Stimulated activated naive CD8-positive, alpha-beta T cell treated with anti-CD3 and anti-CD28 coated beads, Interleukin-15, Interleukin-2, amounts not matched to agents 100 U/mL and 50 U/mL, for 24 hours (primary cell): ENCODE data around the gene ALPK1.
"Not testable (repeated sequence)": the region's sequence is repeated elsewhere in the genome, so short reads cannot be mapped to it uniquely, and the experiment has no call there.

Experiments
- ATAC-seq: fragments of 150-1000 bp; cut with Tn5 transposase; one replicate; pipeline ENCODE4 v1.10.0; 2021
- DNase-seq: peaks from one replicate; pipeline ENCODE4 v3.0.0; 2021

Gene ALPK1

DNA sequence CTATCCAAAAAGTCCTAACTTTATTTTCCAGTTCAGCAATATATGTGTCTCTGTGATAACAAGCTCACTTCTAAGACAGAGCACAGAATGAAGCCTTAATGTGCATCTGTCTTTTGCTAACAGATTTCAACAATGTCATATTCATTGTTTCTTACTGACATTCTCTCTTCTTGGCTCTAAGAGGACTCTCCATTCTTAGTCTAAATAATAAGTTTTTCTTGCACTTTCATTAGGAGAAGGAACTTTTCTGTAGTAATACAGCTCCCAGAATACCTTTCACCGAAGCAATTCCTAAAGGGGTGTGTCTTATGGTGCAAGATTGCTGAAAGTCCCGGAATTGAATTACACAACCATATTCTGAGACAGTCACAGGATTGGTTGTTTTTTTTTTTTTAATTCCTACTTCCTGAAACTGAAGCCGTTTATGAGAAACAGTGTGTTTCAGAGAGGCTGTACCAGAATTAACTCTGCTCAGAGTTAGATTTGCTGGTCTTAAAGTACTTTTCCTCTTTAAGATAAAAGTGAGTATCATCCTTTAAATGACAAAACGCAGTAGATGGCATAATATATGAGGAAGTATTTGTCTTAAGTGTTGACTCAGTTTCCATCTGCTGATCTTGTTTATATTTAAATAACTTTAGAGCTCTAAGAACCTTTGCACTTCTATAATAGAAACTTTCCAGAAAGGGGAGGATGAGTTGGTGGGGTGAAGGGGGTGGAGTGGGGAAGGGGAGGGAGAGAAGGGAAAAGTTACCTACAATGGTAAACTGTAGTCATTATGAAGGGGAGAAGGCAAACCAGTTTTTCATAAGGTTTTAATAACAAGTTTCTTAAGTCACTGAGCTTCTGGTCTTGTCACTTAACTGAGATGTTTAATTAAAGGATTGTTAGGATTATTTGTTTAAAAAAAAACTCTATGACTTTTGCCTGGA, at the start of gene ALPK1:
TSS of gene ALPK1 (plus strand) at position 421 of the 932 bp plus-strand sequence.
- DNase-seq, result no peak
- peak; percentile 87 for ATAC-seq

DNA sequence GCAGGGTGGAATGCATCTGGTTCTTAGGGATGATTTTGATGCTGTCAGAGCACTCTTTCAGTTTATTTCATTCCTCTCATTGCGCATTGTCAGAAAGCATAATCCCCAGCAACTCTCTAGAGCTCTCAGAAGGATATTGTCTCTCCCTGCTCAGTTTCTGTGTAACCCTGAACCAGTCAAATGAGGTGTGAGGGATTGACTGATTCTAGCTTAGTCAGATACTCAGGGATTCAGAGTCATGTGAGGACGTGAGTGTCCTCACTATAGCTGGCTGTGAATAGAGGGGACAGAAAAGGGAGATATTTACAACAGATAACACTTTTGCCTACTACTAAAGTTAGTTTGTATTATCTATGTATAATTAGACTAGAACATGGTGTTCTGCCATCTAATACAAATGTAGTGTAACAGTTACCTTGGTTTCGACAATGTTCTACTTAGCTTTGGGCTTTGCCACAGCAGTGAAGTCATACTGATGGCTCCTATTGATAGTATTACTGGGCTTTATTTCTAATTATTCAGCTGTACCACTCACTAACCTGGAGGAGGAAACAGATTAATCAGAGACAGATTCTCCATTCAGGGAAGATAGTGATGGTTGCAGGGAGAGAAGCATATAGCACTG, 46.0 kb upstream of the ALPK1 start:
- no peak for DNase-seq

DNA sequence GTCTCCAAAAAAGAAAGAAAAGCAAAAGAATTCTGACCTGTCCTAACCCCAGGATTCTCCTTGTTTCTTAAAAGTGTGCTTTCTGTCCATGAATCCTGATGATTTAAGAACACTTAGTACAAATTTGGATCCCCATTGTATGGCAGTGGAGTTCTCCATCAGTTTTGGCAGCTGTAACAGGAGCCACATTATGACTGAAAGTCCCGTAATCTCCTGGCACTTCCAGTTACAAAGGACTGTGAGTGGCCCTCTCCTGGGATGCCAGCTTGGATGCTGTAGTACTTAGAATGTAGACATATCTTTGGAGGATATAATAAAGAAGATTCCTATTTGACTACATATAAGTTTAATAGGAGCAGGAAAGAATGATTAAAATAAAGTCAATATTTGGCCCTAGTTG, 44.9 kb upstream of the ALPK1 start:
- no peak for DNase-seq
- ATAC-seq, result no peak

More for the DNA sequence above, 46.0 kb upstream of the ALPK1 start:
- peak; percentile 43 for ATAC-seq

DNA sequence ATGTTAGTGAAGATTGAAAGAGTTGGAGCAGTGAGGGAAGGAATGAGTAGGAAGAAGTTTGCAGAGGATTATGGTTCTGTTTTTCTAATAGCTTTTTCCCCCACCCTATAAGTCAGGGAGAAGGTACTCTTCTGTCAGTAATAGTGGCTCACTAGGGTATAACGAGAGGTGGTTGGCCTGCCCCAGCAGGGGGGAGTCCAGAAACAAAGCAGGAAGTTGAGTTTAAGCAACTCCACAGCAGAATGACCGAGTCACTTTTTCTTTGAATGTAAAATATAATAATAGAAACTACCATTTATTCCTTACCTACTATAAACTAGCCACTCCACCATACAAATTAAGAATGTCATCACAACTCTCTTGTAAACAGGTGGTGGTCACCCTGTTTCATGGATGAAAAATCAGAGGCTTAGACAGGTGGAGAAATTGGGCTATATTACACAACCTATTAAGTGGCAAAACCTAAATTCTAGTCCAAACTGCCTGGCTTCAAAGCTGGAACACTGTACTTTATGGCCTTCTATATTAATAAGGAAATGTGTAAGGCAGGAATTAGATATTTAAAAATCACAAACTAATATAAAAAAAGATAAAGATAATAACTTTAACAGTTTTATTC, 43.7 kb upstream of the ALPK1 start:
- peak; percentile 69 for ATAC-seq
- DNase-seq, result no peak

DNA sequence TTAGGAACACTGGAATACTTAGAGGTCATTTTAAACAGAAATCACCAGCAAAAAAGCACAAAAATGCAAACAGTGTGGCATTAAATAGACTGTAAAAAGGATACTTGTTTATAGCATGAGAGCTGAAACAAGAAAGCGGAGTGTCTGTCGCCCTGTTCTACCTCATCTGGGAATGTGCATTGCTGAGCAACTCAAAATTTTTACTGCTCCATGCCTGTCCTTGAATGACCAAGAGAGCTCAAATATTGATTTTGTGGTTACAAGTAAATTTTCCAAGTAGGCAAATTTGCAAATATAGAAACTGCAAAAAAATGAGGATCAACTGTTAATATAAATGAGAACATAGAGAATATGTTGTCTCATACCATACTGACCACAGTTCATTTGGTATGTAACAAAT, 40.1 kb upstream of the ALPK1 start:
- DNase-seq (no peak), ATAC-seq (no peak)

DNA sequence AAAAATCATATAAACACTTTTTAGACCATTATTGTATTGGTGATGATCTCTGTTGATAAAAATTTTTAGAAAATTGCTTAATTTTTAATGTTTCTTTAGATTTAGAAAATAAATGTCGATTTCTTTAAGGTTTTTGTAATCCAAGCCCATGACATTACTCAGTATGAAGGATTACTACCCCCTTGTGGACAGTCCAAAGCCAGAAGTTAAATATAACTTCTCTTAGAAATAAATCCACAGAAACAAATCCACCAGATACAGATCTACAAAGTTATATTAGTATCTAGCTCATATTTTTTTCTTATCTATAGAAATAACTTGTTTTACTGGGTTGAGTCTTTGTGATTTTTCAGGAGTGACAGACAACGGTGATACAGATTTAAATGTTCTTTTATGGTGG, 30.3 kb upstream of the ALPK1 start:
- ATAC-seq, result no peak
- no peak for DNase-seq

DNA sequence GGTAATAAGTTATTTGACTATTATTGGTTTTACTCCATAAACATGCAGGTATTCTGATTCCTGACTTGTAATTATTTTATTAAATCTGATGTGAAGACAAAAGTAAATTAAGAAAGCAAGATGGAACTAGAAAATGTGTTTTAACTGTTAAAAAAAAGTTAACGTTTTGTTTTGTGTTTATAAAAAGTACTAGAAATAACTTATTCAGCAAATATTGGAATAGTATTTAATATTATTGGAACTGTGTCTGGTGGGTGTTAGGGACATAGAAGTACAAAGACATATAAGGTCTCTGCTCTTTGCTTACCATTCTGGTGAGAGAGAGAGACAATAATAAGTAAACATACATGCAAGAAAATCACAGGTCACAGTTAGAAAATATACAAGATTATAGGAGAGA, 27.1 kb upstream of the ALPK1 start:
- no peak for ATAC-seq
- no peak for DNase-seq

DNA sequence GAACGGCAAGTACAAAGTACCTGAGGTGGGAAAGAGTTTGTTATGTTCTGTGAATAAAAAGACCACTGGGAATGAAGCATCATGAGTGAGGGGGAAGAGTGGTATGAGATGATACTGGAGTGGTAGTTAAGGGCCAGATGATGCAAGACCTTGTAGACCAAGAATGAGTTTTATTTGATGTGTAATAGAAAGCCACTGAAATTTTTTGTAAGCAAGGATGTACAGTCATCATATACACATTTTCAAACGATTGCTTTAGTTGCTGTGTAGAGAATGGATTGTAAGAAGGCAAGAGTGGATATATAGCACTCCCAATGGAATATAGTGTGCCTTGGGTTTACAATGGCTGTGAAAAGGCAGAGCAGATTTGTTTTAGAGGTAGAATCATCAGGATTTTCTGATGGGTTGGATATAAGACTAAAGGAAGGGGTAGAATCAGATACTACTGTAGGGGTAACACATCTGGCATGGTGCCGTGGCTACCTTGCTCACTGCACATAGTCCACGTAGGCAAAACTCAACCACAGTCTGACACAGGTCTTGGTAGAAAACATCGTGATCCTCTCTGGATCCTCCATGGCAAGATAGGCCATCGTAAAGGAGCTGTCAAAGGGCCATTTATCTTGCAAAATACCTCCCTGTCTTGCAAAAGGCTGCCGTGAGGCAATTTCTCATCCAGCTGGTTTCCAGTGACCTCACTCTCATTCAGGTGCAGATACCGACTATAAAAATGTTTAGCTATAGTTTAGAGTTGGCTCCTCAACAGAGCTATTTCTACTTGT, 26.3 kb upstream of the ALPK1 start:
- ATAC-seq (peak; percentile 17), DNase-seq (no peak)

DNA sequence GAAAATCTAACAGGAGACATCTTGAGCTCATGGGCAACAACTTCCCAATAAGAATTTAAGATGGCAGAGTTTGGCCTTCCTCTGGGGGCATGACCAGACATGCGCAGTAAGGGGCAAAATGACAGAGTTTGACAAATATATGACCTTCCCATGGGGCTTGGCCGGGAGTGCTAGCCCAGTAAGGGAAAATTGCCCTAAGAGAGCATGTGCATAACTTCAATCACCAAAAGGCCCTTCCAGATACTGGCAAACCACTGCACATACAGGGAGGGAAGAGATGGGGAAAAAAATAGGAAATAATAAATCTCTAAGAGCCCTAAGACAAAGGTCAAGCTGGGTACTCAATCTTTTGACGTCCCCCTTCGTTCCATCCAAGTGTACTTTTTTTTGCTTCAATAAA, 24.9 kb upstream of the ALPK1 start:
- ATAC-seq (no peak), DNase-seq (no peak)

DNA sequence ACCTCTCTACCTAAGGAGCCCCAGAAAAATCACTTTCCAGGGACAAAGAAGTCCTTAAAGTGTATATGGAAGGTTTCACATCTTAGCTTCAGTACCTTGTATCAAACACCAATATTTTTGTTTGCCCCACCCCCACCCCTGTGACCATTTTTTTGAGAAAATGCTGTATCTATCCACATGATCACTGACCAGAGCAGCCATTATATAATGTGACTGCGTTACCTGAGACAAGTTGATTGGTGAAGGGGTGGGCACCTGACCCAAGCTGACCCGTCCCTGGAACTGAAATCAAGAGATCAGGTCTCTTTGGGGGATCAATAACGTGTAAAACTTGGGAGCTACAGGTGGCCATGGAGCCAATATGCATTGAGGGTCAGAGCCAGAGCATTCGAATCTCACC, 22.2 kb upstream of the ALPK1 start:
- no peak for ATAC-seq
- DNase-seq, result no peak

DNA sequence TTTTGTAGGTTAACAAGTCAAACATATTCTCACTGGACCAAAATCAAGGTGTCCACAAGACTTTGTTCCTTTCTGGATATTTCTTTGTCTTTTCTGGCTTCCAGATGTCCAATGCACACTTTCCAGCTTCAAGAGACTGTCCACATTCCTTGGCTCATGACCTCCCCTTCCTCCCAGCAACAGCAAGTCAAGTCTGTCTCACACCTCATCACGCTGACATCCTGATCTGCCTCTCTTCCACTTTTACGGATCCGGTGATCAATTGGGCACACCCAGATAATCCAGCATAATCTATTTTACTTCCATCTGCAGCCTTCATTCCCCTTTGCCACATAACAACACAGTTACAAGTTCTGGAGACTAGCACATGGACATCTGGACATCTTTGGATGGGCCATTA, 21.1 kb upstream of the ALPK1 start:
- ATAC-seq (no peak), DNase-seq (no peak)

DNA sequence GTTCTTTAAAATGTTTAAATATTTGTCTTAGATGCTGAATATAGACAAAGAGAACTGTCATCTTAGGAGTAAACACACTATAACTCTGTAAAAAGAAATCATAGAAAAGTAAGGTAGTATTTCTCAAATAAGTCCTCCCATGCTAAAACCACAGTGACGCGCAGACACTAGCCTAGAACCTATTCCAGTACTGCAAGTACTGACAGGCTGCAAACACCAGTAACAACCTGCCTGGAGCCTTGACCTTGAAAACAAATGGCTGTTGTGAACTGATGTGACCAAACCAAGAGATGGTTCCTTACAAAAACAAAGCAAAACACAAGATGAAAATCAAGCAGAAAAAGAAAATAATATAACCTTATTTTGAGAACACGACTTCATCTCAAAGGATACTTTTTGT, 19.9 kb upstream of the ALPK1 start:
- DNase-seq (no peak), ATAC-seq (no peak)

DNA sequence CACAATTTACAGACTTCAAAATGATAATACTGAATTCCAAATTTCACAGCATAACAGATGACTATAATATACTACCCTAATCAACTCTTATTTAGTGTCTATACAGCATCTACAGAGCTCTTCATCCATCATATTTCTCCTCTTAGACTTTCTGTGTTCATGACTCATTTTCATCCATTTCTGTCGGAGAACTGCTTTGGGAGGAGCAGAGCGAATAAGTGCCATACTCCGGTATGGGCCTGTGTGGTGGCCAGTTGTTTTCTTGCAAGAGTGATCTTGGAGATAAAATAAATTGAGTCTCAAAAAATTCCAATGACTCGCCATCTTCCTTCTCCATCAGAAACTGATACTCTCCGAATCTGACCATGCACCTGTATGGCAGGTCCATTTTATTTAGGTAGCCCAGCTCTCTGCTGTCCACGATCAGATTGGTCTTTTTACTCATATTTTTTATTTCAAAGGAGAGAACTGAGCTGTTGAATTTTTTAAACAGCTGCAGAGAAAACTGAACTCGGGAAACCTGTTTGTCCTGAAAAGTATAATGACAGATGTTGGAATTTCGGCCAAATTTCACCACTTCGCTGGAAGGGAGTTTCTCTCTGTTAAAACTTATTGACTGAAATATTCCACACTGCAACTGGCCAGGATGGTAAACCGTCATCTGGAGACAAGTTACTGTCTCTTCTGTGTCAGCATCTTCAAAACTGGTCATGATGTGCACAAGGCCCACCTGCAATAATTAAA, 19.3 kb upstream of the ALPK1 start:
- ATAC-seq (no peak), DNase-seq (no peak)

DNA sequence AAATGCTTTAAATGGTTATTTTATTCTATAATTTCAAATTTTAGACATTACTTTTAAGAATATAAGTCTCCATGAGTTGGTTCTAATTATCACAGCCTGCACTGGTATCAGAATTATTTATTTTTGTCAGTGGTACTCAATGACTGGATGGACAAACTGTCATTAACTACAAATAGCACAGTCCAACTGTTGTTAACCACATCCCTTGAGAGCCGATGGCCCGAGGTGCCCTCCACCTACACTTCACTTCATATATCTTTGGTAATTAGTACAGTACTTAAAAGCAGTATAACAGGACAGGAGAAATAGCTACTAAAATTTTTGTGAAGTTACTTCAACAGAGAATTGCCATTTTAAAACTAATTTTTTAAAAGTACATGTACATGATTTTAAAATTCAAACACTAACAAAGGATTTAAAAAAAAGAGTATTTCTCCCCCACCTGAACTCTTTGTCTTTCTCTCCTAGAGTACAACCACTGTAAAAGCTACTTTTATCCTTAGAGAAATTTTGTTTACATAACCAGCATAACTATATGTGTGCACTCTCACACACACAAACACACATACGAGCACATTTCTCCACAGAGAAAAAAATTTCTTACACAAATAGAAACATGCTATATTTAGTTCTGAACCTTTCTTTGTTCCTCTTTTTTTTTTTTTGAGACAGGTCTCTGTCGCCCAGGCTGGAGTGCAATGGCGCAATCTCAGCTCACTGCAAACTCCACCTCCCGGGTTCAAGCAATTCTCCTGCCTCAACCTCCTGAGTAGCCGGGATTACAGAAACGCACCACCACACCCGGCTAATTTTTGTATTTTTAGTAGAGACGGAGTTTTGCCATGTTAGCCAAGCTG, 17.9 kb upstream of the ALPK1 start:
- no peak for DNase-seq
- no peak for ATAC-seq

DNA sequence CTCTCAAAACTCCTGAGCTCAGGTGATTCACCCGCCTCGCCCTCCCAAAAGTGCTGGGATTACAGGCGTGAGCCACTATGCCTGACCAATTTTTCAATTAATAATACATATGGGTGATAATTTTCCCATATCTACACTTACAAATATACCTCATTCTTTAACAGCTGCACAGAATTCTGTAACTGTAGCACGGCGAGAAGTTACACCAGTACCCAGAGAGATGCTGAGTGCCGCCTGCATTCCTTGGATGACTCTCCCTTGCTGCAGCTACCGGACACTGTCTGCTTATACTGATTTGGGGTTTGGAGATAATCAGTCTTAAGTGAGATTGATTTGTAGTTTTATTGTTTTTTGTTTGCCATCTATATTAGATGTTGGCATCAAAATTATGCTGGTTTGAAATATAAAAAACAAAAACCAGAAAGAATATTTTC, 17.3 kb upstream of the ALPK1 start:
- DNase-seq, result no peak
- ATAC-seq, result no peak

DNA sequence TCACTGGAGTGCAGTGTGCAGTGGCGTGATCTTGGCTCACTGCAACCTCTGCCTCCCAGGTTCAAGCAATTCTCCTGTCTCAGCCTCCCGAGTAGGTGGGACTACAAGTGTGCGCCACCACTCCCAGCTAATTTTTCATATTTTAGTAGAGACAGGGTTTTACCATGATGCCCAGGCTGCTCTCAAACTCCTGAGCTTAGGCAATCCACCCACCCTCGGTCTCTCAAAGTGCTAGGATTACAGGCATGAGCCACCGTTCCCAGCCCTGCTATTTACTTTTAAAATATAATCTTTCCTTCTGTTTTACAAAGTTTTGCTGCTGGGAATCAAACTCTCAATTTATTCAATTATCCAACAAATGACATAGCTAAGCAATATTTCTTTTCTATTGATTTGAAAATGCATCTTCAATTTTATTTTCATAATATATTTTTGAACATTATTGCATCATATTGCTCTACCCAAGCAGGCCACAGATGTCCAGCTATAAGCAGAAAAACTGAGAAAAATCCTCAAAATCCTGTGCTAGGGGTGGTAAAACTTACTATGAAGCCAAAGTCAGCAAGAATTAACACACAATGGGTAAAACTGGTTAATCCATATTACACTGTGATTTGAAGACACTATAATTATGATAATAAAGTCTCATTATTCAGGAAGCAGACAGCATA, 16.6 kb upstream of the ALPK1 start:
- DNase-seq, result no peak

DNA sequence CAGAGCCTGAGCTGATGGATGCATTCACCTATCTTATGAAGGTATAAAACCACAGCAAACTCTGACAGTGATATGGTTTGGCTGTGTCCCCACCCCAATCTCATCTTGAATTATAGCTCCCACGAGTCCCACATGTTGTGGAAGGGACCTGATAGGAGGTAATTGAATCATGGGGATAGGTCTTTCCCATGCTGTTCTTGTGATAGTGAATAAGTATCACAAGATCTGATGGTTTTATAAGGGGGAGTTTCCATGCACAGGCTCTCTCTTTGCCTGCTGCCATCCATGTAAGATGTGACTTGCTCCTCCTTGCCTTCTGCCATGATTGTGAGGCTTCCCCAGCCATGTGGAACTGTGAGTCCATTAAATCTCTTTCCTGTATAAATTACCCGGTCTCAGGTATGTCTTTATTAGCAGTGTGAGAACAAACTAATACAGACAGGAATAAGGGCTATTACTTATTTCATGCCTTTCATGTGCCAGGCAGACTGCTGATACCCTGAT, 15.2 kb upstream of the ALPK1 start:
- ATAC-seq, DNase-seq: not testable (repeated sequence)

More for the DNA sequence above, 16.6 kb upstream of the ALPK1 start:
- ATAC-seq, result no peak

DNA sequence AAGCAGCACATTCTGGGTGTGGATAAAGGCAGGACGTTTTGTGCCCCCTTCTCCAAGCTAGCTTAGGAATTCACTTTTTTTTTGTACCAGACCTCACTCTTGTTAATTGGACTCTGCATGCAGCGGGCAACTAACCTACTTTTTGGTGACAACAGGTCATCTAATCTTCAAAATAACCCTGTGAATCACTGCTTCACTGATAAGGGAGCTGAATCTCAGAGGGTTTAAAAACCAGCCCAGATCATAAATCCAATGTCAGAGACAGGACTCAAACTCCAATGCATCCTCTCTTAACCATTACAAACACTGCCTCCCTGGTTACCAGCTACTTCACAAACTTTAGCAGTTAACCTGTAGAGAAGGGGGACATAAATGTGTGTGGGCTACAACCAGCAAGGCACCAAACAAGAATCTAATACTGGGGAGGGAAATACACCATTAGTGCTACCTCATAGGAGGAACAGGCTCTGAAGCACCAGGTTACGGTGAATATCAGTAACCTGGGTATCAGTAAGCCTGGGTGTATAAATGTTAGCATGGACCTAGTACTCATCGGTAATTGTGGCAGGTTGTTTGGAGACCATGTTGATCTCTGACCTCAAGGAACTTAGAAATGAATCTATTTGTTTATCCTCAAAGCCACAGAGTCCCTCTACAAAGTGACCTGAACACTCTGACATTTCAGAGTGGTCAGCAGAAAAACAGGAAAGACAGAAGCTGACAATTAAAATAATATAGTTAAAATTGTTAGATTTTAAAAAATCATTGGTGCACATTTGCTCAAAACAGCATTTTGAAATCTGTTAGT, 14.1 kb upstream of the ALPK1 start:
- ATAC-seq (no peak), DNase-seq (no peak)

DNA sequence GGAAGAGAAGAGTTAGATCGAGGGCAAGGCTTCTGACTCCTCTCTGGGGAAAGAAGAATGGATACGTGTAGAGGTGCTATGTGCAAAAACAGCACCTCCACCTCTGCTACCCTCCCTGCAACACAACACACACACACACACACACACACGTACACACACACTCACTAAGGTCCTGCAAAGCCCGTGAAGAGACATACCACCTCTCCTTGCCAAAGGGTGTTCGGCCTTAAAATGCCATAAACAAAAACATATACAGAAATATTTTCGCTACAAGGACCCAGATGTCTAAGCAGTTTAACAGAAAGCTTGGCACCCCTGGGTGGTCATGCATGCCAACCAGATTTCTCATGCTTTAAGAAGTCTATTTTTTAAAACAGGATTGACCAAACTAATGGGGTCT, 13.0 kb upstream of the ALPK1 start:
- no peak for DNase-seq
- ATAC-seq, result no peak
